Right lobe of liver (tissue), 6 donors: ENCODE results near the gene ZMYM4. TPM values are rescaled to one million over a fixed set of nuclear protein-coding genes. Genes with fewer than 3 reads are reported as not detected.

Experiments
- ATAC-seq, 4 donors: fragments of 200-7000 bp; cut with Tn5 transposase; one replicate each; pipeline ENCODE4 v1.9.1; 2020; ENCODE audit warnings: mild to moderate bottlenecking in 4 of 4, moderate library complexity in 4 of 4
- DNase-seq, 3 donors: peaks; one replicate each; pipeline ENCODE4 v3.0.0-alpha.2; 2020
- H3K27ac ChIP-seq, 3 donors: fragments of 200-600 bp; one replicate each; pipeline ENCODE4 v1.8.0; 2022
- H3K27me3 ChIP-seq, 2 donors: fragments of 200-600 bp; one replicate each; pipeline ENCODE4 v1.8.0; 2022
- H3K36me3 ChIP-seq, 4 donors: fragments of 200-600 bp; sonication (generic) in 1 of 4; one replicate each; pipeline versions ENCODE4 v1.5.1 to v1.8.0; 2017 to 2022; ENCODE audit warnings: control low read depth in 1 of 4
- H3K4me1 ChIP-seq, 4 donors: fragments of 200-600 bp; sonication (generic) in 1 of 4; one replicate each; pipeline versions ENCODE4 v1.5.1 to v1.8.0; 2017 to 2022; ENCODE audit warnings: control low read depth in 1 of 4
- H3K4me3 ChIP-seq, 3 donors: fragments of 200-600 bp; one replicate each; pipeline ENCODE4 v1.8.0; 2022
- H3K9me3 ChIP-seq, 4 donors: fragments of 200-600 bp; sonication (generic) in 1 of 4; one replicate each; pipeline versions ENCODE4 v1.5.1 to v1.8.0; 2017 to 2022; ENCODE audit warnings: control low read depth in 1 of 4
- CTCF ChIP-seq, 4 donors: fragments of 200-600 bp in 3 of 4; fragments of 450-650 bp in 1 of 4; IDR thresholded peaks; one replicate each; pipeline versions ENCODE4 v1.5.1 to v1.8.0; 2016 to 2022; ENCODE audit warnings: antibody characterized with exemption in 4 of 4, mild to moderate bottlenecking in 2 of 4
- POLR2A ChIP-seq: fragments of 450-650 bp; IDR thresholded peaks from one replicate; pipeline ENCODE4 v1.6.1; 2017; ENCODE audit warnings: antibody characterized with exemption, mild to moderate bottlenecking
- WGBS: methylation state at CpG from one replicate; pipeline ENCODE4 v1.1.6; 2018; ENCODE audit warnings: low coverage, low lambda C conversion rate; ENCODE audit not compliant: insufficient coverage; ENCODE audit errors: missing lambda C conversion rate; 5-methylcytosine and 5-hydroxymethylcytosine counted together
- intact Hi-C, 2 donors: fragments of 100-400 bp; cut with DNase I; formaldehyde crosslinking; loops; one replicate each; pipeline versions ENCODE4 v1.11.2 to v1.14.1; 2022
- total RNA-seq, 6 experiments: library from RNA; depleted of rRNA in 2 of 6; stranded (reverse); fragments of >200 nt in 2 of 6; fragmentation: NEBNext Ultra II Directional in 3 of 6; extraction: Animal tissue kit (Norgen Biotek cat#: 25700) in 3 of 6; gene quantifications; one replicate each; pipeline versions ENCODE4 v1.1.0 to v1.2.4, GENCODE V29; 2016 to 2023
- donor health status: DM: no; HTN: yes; CAD: no.
- donor health status: DM: no; HTN: no; CAD: no.
- donor health status: DM: no; HTN: no; CAD: no.
- donor health status: DM: no; HTN: yes; CAD: no.
- donor health status: DM: no; HTN: yes; CAD: no.

The ZMYM4 gene
- total RNA-seq, 6 experiments from 2014 or later, result 13.3 to 20.4 (median 17.1) TPM

DNA sequence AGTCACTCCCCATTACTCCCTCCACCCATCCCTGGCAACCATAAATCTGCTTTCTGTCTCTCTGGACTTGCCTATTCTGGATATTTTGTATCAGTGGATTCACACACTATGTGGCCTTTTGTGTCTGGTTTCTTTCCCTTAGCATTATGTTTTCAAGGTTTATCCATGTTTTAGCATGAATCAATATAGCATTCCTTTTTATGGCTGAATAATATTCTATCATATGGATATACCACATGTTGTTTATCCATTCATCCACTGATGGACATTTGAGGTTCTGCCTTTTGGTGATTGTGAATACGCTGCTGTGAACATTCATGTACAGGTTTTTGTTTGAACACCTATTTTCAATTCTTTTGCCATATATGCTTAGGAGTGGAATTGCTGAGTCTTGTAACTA is 140.4 kb downstream of the ZMYM4 start:
- TF ChIP-seq POLR2A (no peak), CTCF (IDR thresholded peaks at IDR 0.05) (no peak)
- intact Hi-C loops, result no loop called here
- Histone ChIP-seq H3K27me3 (no peaks in the 10 kb centered on the region), H3K4me3 (no peak overlapping the region), H3K4me1 (peaks cover 0 to 16% (median 5%) of the 10 kb centered on the region in 4 donors), H3K9me3 (no peaks in the 10 kb centered on the region), H3K36me3 (peaks cover 0 to 24% (median 4%) of the 10 kb centered on the region in 4 donors), H3K27ac (no peak overlapping the region)
- DNase-seq (no peak), ATAC-seq (no peak)
- WGBS, result 89% methylated on average over 1 of the region's 1 CpG

GRCh38 chr1:35426097-35426586 is 157.6 kb downstream of the ZMYM4 start:
- no peaks in the 10 kb centered on the region for H3K36me3 ChIP-seq
- intact Hi-C loops, result no loop called here
- no peak for DNase-seq
- no peak overlapping the region for H3K4me3 ChIP-seq
- H3K27me3 ChIP-seq, result no peaks in the 10 kb centered on the region
- H3K9me3 ChIP-seq, result no peaks in the 10 kb centered on the region
- no peak for TF ChIP-seq POLR2A
- no peak for TF ChIP-seq CTCF (IDR thresholded peaks at IDR 0.05)
- ATAC-seq, result no peak
- WGBS, result 70% methylated on average over 2 of the region's 2 CpGs
- no peaks in the 10 kb centered on the region for H3K4me1 ChIP-seq
- H3K27ac ChIP-seq, result no peak overlapping the region

DNA sequence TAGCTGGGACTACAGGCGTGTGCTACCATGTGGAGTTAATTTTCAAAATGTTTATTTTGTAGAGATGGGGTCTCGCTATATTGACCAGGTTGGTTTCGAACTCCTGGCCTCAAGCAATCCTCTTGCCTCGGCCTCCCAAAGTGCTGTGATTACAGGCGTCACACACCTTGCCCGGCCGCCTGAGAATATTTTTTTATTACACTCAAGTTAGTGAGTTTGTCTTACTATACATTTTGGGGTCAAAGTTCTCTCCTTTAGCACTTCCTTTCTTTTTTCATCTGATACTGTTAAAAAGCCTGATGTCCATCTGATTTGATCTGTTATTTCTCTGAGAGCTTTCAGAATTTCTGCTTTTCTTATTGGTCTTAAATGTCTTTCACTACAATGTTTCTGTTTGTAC is 159.9 kb downstream of the ZMYM4 start:
- H3K4me3 ChIP-seq, result no peak overlapping the region
- ATAC-seq (no peak), DNase-seq (no peak)
- H3K9me3 ChIP-seq, result no peaks in the 10 kb centered on the region
- H3K27ac ChIP-seq, result no peak overlapping the region
- no peaks in the 10 kb centered on the region for H3K4me1 ChIP-seq
- TF ChIP-seq POLR2A (no peak), CTCF (IDR thresholded peaks at IDR 0.05) (no peak)
- WGBS, result 94% methylated on average over 7 of the region's 7 CpGs
- intact Hi-C loops, result no loop called here
- H3K36me3 ChIP-seq, result peaks cover 0 to 3% (median 0%) of the 10 kb centered on the region in 4 donors
- H3K27me3 ChIP-seq, result no peaks in the 10 kb centered on the region

DNA sequence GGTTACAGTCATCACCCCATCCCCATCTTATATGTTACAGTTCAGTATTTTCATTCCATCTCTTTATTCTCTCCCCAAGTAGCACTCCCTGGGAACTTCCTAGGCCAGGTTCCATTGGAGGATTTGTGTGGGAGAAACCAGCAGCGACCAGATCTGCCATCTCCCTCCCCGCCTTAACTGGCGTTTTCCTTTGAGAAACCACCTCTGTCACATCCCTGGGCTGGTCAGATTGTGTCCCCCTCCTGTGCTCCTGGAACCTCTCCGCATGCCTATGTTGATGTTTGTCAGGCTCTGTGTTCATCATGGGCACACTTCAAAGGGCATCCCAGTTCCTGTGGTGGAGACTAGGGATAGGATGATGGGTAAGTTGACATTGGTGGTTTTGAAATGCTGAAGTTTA is 162.3 kb downstream of the ZMYM4 start:
- Histone ChIP-seq H3K4me1 (no peaks in the 10 kb centered on the region), H3K36me3 (peaks cover 0 to 13% (median 8%) of the 10 kb centered on the region in 4 donors), H3K4me3 (no peak overlapping the region), H3K27me3 (no peaks in the 10 kb centered on the region), H3K27ac (no peak overlapping the region), H3K9me3 (no peaks in the 10 kb centered on the region)
- ATAC-seq (no peak), DNase-seq (no peak)
- TF ChIP-seq CTCF (IDR thresholded peaks at IDR 0.05) (no peak), POLR2A (no peak)
- intact Hi-C loops, result no loop called here
- WGBS, result 94% methylated on average over 4 of the region's 4 CpGs

DNA sequence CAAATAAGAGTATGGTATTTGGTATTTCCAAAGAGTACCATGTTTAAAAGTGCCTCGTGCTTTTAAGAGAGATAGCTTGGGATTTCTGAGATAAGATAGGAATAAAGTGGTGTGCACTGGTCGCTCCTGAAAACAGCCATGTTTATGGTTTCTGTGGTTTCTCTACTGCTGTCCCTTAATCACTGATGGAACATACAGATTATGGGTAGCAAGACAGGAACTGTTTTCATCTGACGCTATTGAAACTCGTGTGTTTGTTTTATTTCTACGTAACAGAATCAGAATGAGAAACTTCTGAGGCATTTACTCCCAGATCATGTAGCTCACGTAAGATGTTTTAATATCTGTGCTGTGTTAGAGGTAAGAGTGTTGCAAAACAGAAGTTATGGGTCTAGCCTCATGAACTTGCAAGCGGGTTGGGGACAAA is 162.7 kb downstream of the ZMYM4 start:
- H3K9me3 ChIP-seq, result no peaks in the 10 kb centered on the region
- intact Hi-C loops, result no loop called here
- H3K27ac ChIP-seq, result no peak overlapping the region
- no peak overlapping the region for H3K4me3 ChIP-seq
- H3K4me1 ChIP-seq, result no peaks in the 10 kb centered on the region
- H3K36me3 ChIP-seq, result peaks cover 0 to 17% (median 10%) of the 10 kb centered on the region in 4 donors
- no peaks in the 10 kb centered on the region for H3K27me3 ChIP-seq
- ATAC-seq, result no peak
- TF ChIP-seq CTCF (IDR thresholded peaks at IDR 0.05) (no peak), POLR2A (no peak)
- no peak for DNase-seq
- WGBS, result 77% methylated on average over 7 of the region's 7 CpGs
